Omental fat pad (tissue), 4 donors: ENCODE measurements around the gene AMBP. TPM values are rescaled to one million over a fixed set of nuclear protein-coding genes. Genes with fewer than 3 reads are reported as not detected.

Experiments used
- ATAC-seq: fragments of 150-250 bp; one replicate; pipeline ENCODE4 v1.9.1; 2016; ENCODE audit warnings: mild to moderate bottlenecking, moderate library complexity; ENCODE audit not compliant: low FRiP score
- DNase-seq: peaks from one replicate; pipeline ENCODE4 v3.0.0-alpha.2; 2019; ENCODE audit warnings: low spot score
- total RNA-seq, 4 donors: library from RNA; depleted of rRNA; stranded (reverse); fragments of >200 nt; gene quantifications; one replicate each; pipeline ENCODE4 v1.1.0, GENCODE V29; 2016
- TF ChIP-seq, protein P1 (sequence below), 3 donors: fragments of 450-650 bp; IDR thresholded peaks; one replicate each; pipeline ENCODE4 v1.5.1; 2016 to 2017; ENCODE audit warnings: antibody characterized with exemption in 3 of 3, mild to moderate bottlenecking in 3 of 3, moderate library complexity in 2 of 3

AMBP gene
- total RNA-seq, 4 donors from 2014 or later: not detected

DNA sequence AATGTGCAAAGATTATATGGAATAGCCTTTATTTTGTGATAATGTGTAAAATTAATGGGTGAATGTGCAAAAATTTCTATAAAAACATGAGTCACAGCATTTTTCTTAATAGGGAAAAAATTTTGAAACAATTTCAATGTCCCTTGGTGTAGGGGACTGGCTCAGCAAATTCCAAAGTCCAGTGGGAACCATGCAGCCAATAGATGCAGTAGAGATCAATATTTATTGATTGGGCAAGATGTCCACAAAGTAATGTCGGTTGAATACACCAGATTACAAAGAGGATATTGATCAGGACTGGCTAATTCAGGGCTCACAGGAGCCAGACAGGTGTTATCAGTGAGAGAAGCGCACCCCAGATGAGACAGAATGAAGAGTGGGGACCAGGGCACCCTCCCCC is 62.5 kb downstream of the AMBP start:
- TF ChIP-seq, protein P1, sequence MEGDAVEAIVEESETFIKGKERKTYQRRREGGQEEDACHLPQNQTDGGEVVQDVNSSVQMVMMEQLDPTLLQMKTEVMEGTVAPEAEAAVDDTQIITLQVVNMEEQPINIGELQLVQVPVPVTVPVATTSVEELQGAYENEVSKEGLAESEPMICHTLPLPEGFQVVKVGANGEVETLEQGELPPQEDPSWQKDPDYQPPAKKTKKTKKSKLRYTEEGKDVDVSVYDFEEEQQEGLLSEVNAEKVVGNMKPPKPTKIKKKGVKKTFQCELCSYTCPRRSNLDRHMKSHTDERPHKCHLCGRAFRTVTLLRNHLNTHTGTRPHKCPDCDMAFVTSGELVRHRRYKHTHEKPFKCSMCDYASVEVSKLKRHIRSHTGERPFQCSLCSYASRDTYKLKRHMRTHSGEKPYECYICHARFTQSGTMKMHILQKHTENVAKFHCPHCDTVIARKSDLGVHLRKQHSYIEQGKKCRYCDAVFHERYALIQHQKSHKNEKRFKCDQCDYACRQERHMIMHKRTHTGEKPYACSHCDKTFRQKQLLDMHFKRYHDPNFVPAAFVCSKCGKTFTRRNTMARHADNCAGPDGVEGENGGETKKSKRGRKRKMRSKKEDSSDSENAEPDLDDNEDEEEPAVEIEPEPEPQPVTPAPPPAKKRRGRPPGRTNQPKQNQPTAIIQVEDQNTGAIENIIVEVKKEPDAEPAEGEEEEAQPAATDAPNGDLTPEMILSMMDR (IDR thresholded peaks at IDR 0.05): no peak
- DNase-seq (no peak), ATAC-seq (no peak)

DNA sequence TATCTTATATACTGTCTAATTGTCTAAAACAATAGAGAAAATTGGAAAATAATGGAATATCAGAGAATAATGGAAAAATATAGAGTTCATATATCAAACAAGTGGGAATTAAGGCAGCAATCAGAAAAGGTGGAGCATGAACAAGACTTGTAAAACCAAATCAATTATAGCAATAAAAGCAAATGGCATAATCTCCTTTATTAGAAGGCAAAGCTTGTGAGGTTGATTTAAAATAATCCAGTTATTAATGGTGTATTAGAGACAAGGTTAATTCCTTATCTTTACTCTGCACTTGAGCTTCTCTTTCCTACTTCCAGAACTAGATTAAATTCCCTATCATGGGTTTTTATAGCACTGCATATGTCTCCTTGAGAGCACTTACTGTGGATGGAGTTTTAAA is 64.1 kb downstream of the AMBP start:
- DNase-seq (no peak), ATAC-seq (no peak)
- TF ChIP-seq, protein P1 (IDR thresholded peaks at IDR 0.05): no peak

DNA sequence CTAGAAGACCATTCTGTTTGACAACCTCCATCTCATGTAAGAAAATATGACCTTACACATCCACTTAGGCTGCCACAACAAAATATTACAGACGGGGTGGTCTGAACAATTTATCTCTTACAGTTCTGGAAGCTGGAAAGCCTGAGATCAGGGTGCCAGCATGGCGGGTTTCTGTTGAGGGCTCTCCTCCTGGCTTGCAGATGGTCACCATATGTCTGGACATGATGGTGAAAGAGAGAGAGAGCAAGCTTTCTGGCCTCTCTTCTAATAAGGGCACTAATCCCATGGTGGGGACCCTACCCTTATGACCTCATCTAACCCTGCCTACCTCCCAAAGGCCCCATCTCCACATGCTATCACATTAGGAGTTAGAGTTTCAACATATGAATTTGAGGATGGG is 66.0 kb downstream of the AMBP start:
- TF ChIP-seq, protein P1 (IDR thresholded peaks at IDR 0.05): no peak
- no peak for DNase-seq
- no peak for ATAC-seq

DNA sequence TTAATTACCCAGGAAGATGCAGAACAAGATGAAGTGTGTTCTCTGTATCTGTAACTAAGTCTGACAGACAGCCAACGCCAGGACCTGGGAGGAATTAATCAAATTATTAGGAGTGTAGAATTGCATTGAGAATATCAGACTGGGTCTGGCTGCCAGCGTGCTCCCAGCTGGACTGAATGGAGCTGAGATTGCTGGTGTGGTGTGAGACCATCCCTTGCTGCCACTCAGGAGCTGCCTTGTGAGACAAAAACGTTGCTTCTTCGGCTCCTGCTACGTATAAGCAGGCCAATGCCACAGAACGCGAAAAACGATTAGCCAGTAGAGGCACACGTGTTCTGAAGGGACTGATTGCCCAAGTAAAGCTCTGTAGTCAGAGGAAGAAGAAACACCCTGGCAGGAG is 66.8 kb downstream of the AMBP start:
- TF ChIP-seq, protein P1 (IDR thresholded peaks at IDR 0.05): no peak
- no peak for DNase-seq
- ATAC-seq: no peak

Other genes starting within 250 kb of the AMBP start
- gene ZNF618, start 202.0 kb downstream of the AMBP start, total RNA-seq: 1 to 10 TPM; 2.2 to 8.8 (median 5.9) TPM
- gene KIF12, start 21.0 kb upstream of the AMBP start, total RNA-seq: under 1 TPM in 2 of 4 donors, not detected in 2; 0.12 to 0.19 TPM
- gene COL27A1, start 77.2 kb upstream of the AMBP start, total RNA-seq: 10 to 100 TPM in 3 of 4 donors, 1 to 10 TPM in 1; 4.9 to 78.9 (median 10.1) TPM
- gene ORM1, start 244.8 kb upstream of the AMBP start, total RNA-seq: 1 to 10 TPM in 2 of 4 donors, under 1 TPM in 1, not detected in 1; 0.65 to 5.4 (median 1.0) TPM